ENCODE data around the gene COG5. TPM values are rescaled to one million over a fixed set of nuclear protein-coding genes. Genes with fewer than 3 reads are reported as not detected.

Gene COG5
- total RNA-seq, 1 donor from 2014 or later: 55.2 TPM

DNA sequence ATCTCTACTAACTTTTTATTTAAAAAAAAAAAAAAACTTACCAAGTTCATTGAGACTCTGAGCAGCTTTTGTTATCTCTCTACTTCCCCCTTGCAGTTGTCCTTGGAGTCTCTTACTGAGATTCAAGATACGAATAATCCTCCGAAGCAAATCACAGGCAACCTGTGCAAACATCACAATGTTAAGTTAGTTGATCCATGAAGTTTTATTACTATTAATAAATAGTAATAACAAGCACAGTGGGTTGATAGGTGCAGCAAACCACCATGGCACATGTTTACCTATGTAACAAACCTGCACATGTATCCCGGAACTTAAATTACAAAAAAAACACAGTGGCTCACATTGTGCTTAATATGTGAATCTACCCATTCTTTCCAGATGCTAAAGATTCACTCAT lies 36.5 kb downstream of the COG5 start:
- TF ChIP-seq POLR2AphosphoS5 (IDR thresholded peaks at IDR 0.05; ENCODE audit: insufficient read depth in 1 of 2, low read depth in 1 of 2): no peak
- no peak for TF ChIP-seq CTCF (IDR thresholded peaks at IDR 0.05)
- TF ChIP-seq POLR2A (IDR thresholded peaks at IDR 0.05): no peak
- peaks cover 0 to 9% of the 10 kb centered on the region in 2 donors for H3K36me3 ChIP-seq
- no peak overlapping the region for H3K27ac ChIP-seq
- intact Hi-C loops (cut with DNase I): no loop called here
- H3K9me3 ChIP-seq: no peaks in the 10 kb centered on the region
- no peaks in the 10 kb centered on the region for H3K4me1 ChIP-seq
- no peaks in the 10 kb centered on the region for H3K27me3 ChIP-seq
- no peak overlapping the region for H3K4me3 ChIP-seq
- DNase-seq (ENCODE audit: extremely low spot score in 2 of 2): no peak

DNA sequence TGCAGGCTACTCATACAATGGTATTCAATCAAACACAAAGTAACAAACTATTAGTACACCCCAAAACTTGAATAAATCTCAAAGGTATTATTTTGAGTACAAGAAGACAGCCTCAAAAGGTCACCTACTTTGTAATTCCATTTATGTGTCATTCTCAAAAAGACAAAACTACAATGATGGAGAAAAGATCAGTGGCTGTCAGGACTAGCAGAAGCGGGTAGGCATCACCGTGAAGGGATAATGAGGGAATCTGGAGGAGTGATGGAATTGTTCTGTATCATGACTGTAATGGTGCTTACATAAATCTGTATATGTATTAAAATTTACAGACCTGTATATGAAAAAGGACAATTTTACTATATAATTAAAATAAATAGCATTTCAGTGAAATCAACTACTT lies 37.0 kb downstream of the COG5 start:
- peaks cover 0 to 9% of the 10 kb centered on the region in 2 donors for H3K36me3 ChIP-seq
- no peak overlapping the region for H3K27ac ChIP-seq
- H3K27me3 ChIP-seq: no peaks in the 10 kb centered on the region
- no peak overlapping the region for H3K4me3 ChIP-seq
- no peak for TF ChIP-seq POLR2A (IDR thresholded peaks at IDR 0.05)
- no peak for TF ChIP-seq POLR2AphosphoS5 (IDR thresholded peaks at IDR 0.05; ENCODE audit: insufficient read depth in 1 of 2, low read depth in 1 of 2)
- TF ChIP-seq CTCF (IDR thresholded peaks at IDR 0.05): no peak
- no peak for DNase-seq (ENCODE audit: extremely low spot score in 2 of 2)
- intact Hi-C loops (cut with DNase I): no loop called here
- H3K9me3 ChIP-seq: no peaks in the 10 kb centered on the region
- no peaks in the 10 kb centered on the region for H3K4me1 ChIP-seq

DNA sequence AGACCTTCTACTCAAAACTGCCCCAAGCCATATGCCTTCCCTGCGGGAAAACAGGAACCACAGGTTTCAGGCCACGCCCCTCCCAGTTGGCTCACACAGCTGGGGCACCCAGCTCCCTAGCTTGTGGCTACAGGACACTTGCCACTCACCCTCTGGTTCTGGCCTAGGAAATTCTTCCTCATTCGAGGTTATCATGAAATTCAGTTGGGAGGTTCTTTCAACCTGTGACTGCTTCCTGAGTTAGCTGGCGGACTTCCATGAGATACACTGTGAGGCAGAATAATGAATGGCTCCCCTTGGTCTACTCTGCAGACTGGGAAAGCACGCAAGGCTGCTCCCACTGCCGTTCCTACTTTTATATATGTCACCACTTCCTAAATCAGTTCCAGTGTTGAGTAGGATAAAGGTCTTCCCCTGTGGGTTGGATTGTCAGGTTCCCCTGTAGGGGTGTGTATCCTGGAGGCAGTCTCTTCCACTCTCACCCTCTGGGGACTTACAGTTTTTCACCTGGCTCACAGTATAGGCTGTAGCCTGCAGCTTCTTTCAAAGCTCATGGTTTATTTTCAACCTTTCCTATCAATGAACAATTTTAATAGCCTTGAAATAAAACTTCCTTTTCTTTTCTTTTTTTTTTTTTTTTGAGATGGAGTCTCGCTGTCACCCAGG lies 56.9 kb downstream of the COG5 start:
- Histone ChIP-seq H3K4me3 (no peak overlapping the region), H3K27ac (no peak overlapping the region), H3K4me1 (peaks cover 19% of the 10 kb centered on the region), H3K27me3 (no peaks in the 10 kb centered on the region), H3K36me3 (no peaks in the 10 kb centered on the region), H3K9me3 (no peaks in the 10 kb centered on the region)
- DNase-seq (ENCODE audit: extremely low spot score in 2 of 2): no peak
- intact Hi-C loops (cut with DNase I): no loop called here
- TF ChIP-seq POLR2A (IDR thresholded peaks at IDR 0.05) (no peak), CTCF (IDR thresholded peaks at IDR 0.05) (no peak), POLR2AphosphoS5 (IDR thresholded peaks at IDR 0.05; ENCODE audit: insufficient read depth in 1 of 2, low read depth in 1 of 2) (no peak)

DNA sequence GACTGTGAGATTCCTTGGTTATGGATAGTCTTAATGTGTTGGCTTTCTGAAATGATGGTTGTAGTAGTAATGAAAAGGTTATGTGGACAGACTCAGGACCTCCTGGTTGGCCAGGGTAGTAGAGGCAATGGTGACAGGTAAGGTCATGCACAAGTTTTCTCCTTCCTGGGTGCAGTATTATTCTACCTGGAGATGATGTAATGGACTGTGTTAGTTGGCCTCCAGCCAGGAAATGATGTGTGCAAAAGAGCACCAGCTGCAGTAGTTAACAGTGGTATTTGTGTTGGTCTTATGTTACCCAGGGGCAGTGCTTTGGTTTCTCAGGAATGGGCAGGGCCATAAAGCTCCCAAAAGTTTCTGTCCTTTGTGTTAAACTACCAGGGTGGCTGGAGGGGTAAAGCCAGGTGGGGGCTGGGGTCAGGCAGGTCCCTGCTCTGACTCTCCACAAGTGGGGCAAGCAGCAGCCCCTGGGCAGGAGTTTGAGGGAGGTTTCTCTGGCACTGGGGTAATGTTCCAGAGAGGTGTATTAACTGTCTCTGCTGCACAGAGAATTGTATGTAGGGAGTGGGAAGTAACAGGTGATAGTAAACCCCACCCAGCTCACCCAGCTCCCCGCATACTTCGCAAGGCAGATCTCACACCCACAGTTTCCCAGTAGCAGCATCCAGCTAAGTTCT lies 57.6 kb downstream of the COG5 start:
- intact Hi-C loops (cut with DNase I): no loop called here
- TF ChIP-seq POLR2A (IDR thresholded peaks at IDR 0.05): no peak
- no peak for TF ChIP-seq POLR2AphosphoS5 (IDR thresholded peaks at IDR 0.05; ENCODE audit: insufficient read depth in 1 of 2, low read depth in 1 of 2)
- no peak for TF ChIP-seq CTCF (IDR thresholded peaks at IDR 0.05)
- no peak for DNase-seq (ENCODE audit: extremely low spot score in 2 of 2)
- H3K9me3 ChIP-seq: no peaks in the 10 kb centered on the region
- no peaks in the 10 kb centered on the region for H3K27me3 ChIP-seq
- H3K4me3 ChIP-seq: no peak overlapping the region
- H3K27ac ChIP-seq: no peak overlapping the region
- no peaks in the 10 kb centered on the region for H3K36me3 ChIP-seq
- H3K4me1 ChIP-seq: peaks cover 19% of the 10 kb centered on the region

- Histone ChIP-seq H3K4me1 (peaks cover 19% of the 10 kb centered on the region), H3K27ac (no peak overlapping the region), H3K27me3 (no peaks in the 10 kb centered on the region), H3K9me3 (no peaks in the 10 kb centered on the region), H3K4me3 (no peak overlapping the region), H3K36me3 (no peaks in the 10 kb centered on the region)
- no peak for DNase-seq (ENCODE audit: extremely low spot score in 2 of 2)
- intact Hi-C loops (cut with DNase I): no loop called here
- TF ChIP-seq POLR2AphosphoS5 (IDR thresholded peaks at IDR 0.05; ENCODE audit: insufficient read depth in 1 of 2, low read depth in 1 of 2) (no peak), CTCF (IDR thresholded peaks at IDR 0.05) (no peak)
Measured at GRCh38 chr7:107505362-107505761, 58.4 kb downstream of the COG5 start.
